Keratinocyte (primary cell): ENCODE measurements around the gene PCDH1. TPM values are rescaled to one million over a fixed set of nuclear protein-coding genes. Genes with fewer than 3 reads are reported as not detected.

Experiments used
- DNase-seq: peaks from one replicate; pipeline ENCODE4 v3.0.0-alpha.2; 2011; ENCODE audit warnings: low read depth, missing footprints, low spot score
- FAIRE-seq: peaks from 2 replicates; lab custom pipeline; 2011; peaks lifted over from hg19 to GRCh38; lab: Jason Lieb, UNC
- H2AFZ ChIP-seq: 2 replicates; pipeline ENCODE4 v1.6.0; 2012; ENCODE audit warnings: low read length, control low read depth, inconsistent platforms; ENCODE audit not compliant: control insufficient read depth
- H3K27ac ChIP-seq: 2 replicates; pipeline ENCODE4 v1.5.1; 2011; ENCODE audit warnings: low read length; ENCODE audit not compliant: control insufficient read depth, insufficient read depth
- H3K27me3 ChIP-seq: 3 replicates; pipeline ENCODE4 v1.6.0; 2011; ENCODE audit warnings: low read length; ENCODE audit not compliant: control insufficient read depth, insufficient read depth; ENCODE audit errors: extremely low read depth
- H3K36me3 ChIP-seq, 2 experiments: 2 replicates in 1 of 2; 3 replicates in 1 of 2; pipeline ENCODE4 v1.5.1; 2011; ENCODE audit warnings: low read length in 2 of 2, mild to moderate bottlenecking in 1 of 2; ENCODE audit not compliant: control insufficient read depth in 2 of 2, insufficient read depth in 2 of 2; ENCODE audit errors: extremely low read depth in 1 of 2
- H3K4me1 ChIP-seq: 3 replicates; pipeline ENCODE4 v1.5.1; 2011; ENCODE audit warnings: low read length; ENCODE audit not compliant: control insufficient read depth, insufficient read depth; ENCODE audit errors: extremely low read depth
- H3K4me2 ChIP-seq: 3 replicates; pipeline ENCODE4 v1.6.0; 2011; ENCODE audit warnings: low read depth, low read length; ENCODE audit not compliant: control insufficient read depth, insufficient read depth; ENCODE audit errors: extremely low read depth
- H3K4me3 ChIP-seq, 3 experiments: fragments of 200-600 bp in 1 of 3; sonication (generic) in 1 of 3; 2 replicates in 2 of 3; 3 replicates in 1 of 3; pipeline ENCODE4 v1.5.1; 2011 to 2016; ENCODE audit warnings: low read length in 3 of 3, mild to moderate bottlenecking in 3 of 3, control low read depth in 2 of 3, inconsistent platforms in 1 of 3, low read depth in 1 of 3, mixed read lengths in 1 of 3, mixed run types in 1 of 3, moderate library complexity in 1 of 3; ENCODE audit not compliant: control insufficient read depth in 2 of 3, insufficient read depth in 2 of 3; ENCODE audit errors: extremely low read depth in 1 of 3
- H3K79me2 ChIP-seq: 2 replicates; pipeline ENCODE4 v1.6.0; 2012; ENCODE audit warnings: low read length; ENCODE audit not compliant: control insufficient read depth, insufficient read depth
- H3K9ac ChIP-seq: 3 replicates; pipeline ENCODE4 v1.6.0; 2011; ENCODE audit warnings: low read length; ENCODE audit not compliant: control insufficient read depth, insufficient read depth; ENCODE audit errors: extremely low read depth
- H3K9me1 ChIP-seq: 3 replicates; pipeline ENCODE4 v1.6.0; 2011; ENCODE audit warnings: low read length; ENCODE audit not compliant: control insufficient read depth, insufficient read depth; ENCODE audit errors: extremely low read depth
- H3K9me3 ChIP-seq: 2 replicates; pipeline ENCODE4 v1.5.1; 2012; ENCODE audit warnings: low read depth, low read length; ENCODE audit not compliant: control insufficient read depth
- H4K20me1 ChIP-seq: 3 replicates; pipeline ENCODE4 v1.6.0; 2011; ENCODE audit warnings: low read length; ENCODE audit not compliant: control insufficient read depth, insufficient read depth; ENCODE audit errors: extremely low read depth
- CTCF ChIP-seq, 3 experiments: IDR thresholded peaks in 1 of 3; conservative IDR thresholded peaks in 1 of 3; optimal IDR thresholded peaks in 1 of 3; 2 replicates in 2 of 3; 3 replicates in 1 of 3; pipeline versions ENCODE3 to v1.5.1; 2011; ENCODE audit warnings: low read length in 3 of 3, mild to moderate bottlenecking in 3 of 3, moderate library complexity in 2 of 3, control low read depth in 1 of 3, inconsistent platforms in 1 of 3; ENCODE audit not compliant: insufficient read depth in 2 of 3; ENCODE audit errors: extremely low read depth in 1 of 3
- EZH2 ChIP-seq: IDR thresholded peaks from one replicate; pipeline ENCODE4 v1.6.1; 2012; ENCODE audit warnings: inconsistent platforms, mild to moderate bottlenecking, low read length, moderate library complexity
- dilution Hi-C: fragments of 300-500 bp; cut with MboI; formaldehyde crosslinking; loops from one replicate; pipeline ENCODE4 v1.7.0; 2020; ENCODE audit warnings: low sequenced_read_pairs; ENCODE audit not compliant: extremely low pct_ligation_motif_present
- polyA plus RNA-seq, 5 experiments: library from polyadenylated mRNA; depleted of rRNA in 3 of 5; stranded (reverse) in 3 of 5; stranded (forward) in 1 of 5; unstranded in 1 of 5; fragments of >200 nt; gene quantifications; 1 replicate in 1 of 5; 2 replicates in 3 of 5; 3 replicates in 1 of 5; pipeline versions ENCODE4 v1.2.1 to v1.2.3, GENCODE V29; 2011 to 2012; ENCODE audit warnings: missing spikeins in 2 of 5, low read depth in 1 of 5, low replicate concordance in 1 of 5

PCDH1 gene
- polyA plus RNA-seq, 1 donor (not counting 4 experiments of a cell fraction or from before 2014, with no cell fraction given), result 10.0 TPM

DNA sequence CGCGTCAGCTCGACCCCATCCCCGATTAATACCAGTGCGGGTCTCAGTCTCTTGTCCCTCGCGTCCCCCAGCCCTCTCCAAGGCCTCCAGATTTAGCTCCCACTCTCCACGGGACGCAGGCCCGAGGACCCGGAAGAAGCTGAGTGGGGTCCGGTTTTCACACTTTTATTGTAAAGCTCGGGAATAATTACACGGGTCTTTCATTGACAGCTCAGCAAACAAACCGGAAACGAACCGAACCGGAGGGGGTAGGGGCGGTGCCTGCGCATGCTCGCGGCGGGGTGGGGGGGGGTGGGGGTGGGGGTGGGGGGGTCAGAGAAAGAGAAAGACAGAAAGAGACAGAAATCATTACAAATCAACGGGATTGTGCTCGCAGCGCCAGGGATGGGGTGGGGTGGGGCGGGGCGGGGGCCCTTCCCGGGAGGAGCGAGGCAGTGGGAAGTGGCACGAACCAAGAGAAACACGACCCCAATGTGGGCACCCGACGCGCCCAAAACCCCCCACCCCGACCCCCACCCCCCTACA, 27.9 kb downstream of the PCDH1 start:
- Histone ChIP-seq H3K9me1 (no peaks in the 10 kb centered on the region), H3K4me2 (peak overlapping the region; percentile 99), H2AFZ (peak overlapping the region; percentile 87), H3K9ac (peak overlapping the region; percentile 94), H3K9me3 (no peaks in the 10 kb centered on the region), H3K27ac (peak overlapping the region; percentile 95), H3K27me3 (no peaks in the 10 kb centered on the region), H3K4me1 (peaks cover 16% of the 10 kb centered on the region), H3K36me3 (peaks cover 0 to 3% of the 10 kb centered on the region in 2 experiments), H3K4me3 (peak overlapping the region; percentile 44 to 93 (median 88)), H3K79me2 (no peaks in the 10 kb centered on the region), H4K20me1 (no peaks in the 10 kb centered on the region)
- dilution Hi-C loops, result no loop called here
- DNase-seq (no peak), FAIRE-seq (no peak)
- TF ChIP-seq CTCF (optimal IDR thresholded peaks at IDR 0.05 in 1 of 3, IDR thresholded peaks at IDR 0.05 in 1 of 3, conservative IDR thresholded peaks at IDR 0.05 in 1 of 3; ENCODE audit: extremely low read depth in 1 of 3, insufficient read depth in 2 of 3, low read length in 3 of 3), result no peak
- TF ChIP-seq EZH2, result no peak

DNA sequence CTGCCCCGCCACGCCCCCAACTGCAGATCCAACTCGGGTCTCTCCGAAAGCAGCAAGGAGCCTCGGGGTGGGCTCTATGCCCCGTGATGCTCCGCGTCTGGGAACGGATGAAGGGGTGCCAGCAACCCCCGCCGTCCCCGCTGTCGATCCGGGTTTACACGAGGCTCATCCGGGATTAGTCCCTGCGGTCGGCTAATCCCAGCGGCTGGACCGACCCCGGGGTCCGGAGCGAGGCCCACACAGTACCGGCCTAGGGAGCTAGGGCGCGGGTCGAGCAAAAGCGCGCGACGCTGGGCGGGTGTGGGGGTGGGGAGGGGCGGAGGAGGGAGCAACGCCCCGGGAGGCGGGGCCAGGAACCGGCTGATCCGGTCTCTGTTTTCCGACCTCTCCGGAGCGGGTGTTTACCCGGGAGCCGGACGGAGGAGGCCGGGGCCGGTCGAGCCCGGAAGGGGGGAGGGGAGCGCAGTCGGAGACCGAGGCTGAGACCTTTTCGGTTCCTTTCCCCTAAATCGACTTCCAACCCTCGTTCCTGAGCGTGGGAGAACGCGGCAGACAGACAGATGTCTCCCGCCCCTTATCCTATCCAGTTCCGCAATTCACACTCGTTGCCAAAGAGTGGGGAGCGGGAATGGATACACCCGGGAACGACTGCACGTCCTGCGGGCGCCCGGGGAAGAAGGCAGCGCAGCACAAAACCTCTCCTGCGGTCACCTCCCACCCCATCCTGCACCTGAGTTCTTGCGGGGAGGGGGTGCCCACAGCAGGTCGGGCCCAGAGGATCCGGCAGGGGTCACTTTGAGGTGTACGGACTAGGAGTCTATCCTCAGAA, 28.6 kb downstream of the PCDH1 start:
- Histone ChIP-seq H3K27me3 (no peaks in the 10 kb centered on the region), H4K20me1 (no peaks in the 10 kb centered on the region), H3K4me2 (peak overlapping the region; percentile 99), H3K9ac (peak overlapping the region; percentile 94), H3K36me3 (peaks cover 0 to 3% of the 10 kb centered on the region in 2 experiments), H3K4me1 (peaks cover 16% of the 10 kb centered on the region), H3K4me3 (peak overlapping the region; percentile 44 to 93 (median 88)), H3K9me1 (no peaks in the 10 kb centered on the region), H3K9me3 (no peaks in the 10 kb centered on the region), H2AFZ (peak overlapping the region; percentile 87), H3K79me2 (no peaks in the 10 kb centered on the region), H3K27ac (peak overlapping the region; percentile 95)
- DNase-seq (no peak), FAIRE-seq (peak; percentile 52)
- dilution Hi-C loops, result no loop called here
- TF ChIP-seq EZH2 (no peak), CTCF (optimal IDR thresholded peaks at IDR 0.05 in 1 of 3, IDR thresholded peaks at IDR 0.05 in 1 of 3, conservative IDR thresholded peaks at IDR 0.05 in 1 of 3; ENCODE audit: extremely low read depth in 1 of 3, insufficient read depth in 2 of 3, low read length in 3 of 3) (no peak)
